Measurements from ENCODE around the gene AEBP2.

- TF ChIP-seq, protein P1, sequence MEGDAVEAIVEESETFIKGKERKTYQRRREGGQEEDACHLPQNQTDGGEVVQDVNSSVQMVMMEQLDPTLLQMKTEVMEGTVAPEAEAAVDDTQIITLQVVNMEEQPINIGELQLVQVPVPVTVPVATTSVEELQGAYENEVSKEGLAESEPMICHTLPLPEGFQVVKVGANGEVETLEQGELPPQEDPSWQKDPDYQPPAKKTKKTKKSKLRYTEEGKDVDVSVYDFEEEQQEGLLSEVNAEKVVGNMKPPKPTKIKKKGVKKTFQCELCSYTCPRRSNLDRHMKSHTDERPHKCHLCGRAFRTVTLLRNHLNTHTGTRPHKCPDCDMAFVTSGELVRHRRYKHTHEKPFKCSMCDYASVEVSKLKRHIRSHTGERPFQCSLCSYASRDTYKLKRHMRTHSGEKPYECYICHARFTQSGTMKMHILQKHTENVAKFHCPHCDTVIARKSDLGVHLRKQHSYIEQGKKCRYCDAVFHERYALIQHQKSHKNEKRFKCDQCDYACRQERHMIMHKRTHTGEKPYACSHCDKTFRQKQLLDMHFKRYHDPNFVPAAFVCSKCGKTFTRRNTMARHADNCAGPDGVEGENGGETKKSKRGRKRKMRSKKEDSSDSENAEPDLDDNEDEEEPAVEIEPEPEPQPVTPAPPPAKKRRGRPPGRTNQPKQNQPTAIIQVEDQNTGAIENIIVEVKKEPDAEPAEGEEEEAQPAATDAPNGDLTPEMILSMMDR (conservative IDR thresholded peaks at IDR 0.05), result no peak
- TF ChIP-seq ZFX (IDR thresholded peaks at IDR 0.05), result no peak
Observed at GRCh38 chr12:19450362-19450761, 11.1 kb downstream of the AEBP2 start.
